Measurements from ENCODE around the gene CCNY. TPM values are rescaled to one million over a fixed set of nuclear protein-coding genes. Genes with fewer than 3 reads are reported as not detected.

The CCNY gene
- total RNA-seq, 2 experiments from 2014 or later = 42.2 to 48.8 TPM

DNA sequence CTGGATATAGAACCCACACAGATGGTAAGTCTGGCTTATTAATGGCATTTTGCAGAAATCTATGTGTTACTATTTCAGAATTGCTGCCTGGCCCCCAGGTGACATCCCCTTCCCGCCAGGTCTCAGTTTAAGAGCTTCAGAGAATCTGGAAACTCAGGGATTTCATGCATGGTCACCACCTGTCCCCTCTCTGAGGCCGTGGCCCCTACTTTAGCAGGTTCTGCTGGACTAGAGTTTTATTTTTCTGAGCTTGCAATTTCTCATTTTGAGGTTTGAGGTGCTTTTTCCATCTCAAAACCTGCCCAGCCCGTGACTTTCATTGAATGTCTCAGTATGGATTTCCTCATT, 244.1 kb downstream of the CCNY start:
- DNase-seq (no peak), ATAC-seq (no peak)
- TF ChIP-seq, protein P1, sequence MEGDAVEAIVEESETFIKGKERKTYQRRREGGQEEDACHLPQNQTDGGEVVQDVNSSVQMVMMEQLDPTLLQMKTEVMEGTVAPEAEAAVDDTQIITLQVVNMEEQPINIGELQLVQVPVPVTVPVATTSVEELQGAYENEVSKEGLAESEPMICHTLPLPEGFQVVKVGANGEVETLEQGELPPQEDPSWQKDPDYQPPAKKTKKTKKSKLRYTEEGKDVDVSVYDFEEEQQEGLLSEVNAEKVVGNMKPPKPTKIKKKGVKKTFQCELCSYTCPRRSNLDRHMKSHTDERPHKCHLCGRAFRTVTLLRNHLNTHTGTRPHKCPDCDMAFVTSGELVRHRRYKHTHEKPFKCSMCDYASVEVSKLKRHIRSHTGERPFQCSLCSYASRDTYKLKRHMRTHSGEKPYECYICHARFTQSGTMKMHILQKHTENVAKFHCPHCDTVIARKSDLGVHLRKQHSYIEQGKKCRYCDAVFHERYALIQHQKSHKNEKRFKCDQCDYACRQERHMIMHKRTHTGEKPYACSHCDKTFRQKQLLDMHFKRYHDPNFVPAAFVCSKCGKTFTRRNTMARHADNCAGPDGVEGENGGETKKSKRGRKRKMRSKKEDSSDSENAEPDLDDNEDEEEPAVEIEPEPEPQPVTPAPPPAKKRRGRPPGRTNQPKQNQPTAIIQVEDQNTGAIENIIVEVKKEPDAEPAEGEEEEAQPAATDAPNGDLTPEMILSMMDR (IDR thresholded peaks at IDR 0.05) = no peak
- CTCF ChIA-PET = interaction anchor here (1.5 kb wide), 1 partner anchor 31 kb away, joined by 3 read pairs; no protein-coding TSS in a partner anchor
- Mint-ChIP-seq H3K4me3 (no peak overlapping the region), H3K4me1 (ENCODE audit: low read depth) (no peaks in the 10 kb centered on the region), H3K36me3 (ENCODE audit: low read depth) (peaks cover 3% of the 10 kb centered on the region), H3K27me3 (peaks cover 4% of the 10 kb centered on the region), H3K27ac (no peak overlapping the region), H3K9me3 (peaks cover 7% of the 10 kb centered on the region)
- intact Hi-C loops (cut with micrococcal nuclease) = no loop called here
- POLR2A ChIA-PET = interaction anchor here (0.9 kb wide), 1 partner anchor 8 kb away, joined by 3 read pairs; no protein-coding TSS in a partner anchor

DNA sequence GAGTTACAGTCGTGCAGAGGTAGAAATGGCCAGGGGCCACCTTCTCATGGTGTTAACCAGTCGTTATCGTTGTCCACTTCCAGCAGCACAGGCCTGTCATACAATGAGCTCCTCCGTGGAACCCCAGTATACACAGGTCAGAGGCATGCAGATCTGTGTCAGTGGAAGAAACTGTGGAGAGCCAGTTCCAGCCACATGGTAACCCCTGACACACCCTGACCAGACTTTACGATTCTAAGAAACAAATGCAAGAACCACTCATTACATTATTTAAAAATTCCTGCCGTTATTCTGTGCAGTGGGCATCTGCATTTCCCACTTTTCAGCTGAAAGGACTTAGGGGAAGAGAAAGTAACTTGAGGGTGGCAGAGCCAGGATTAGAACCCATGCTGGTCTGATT, 245.3 kb downstream of the CCNY start:
- ChIA-PET CTCF (no interaction called here), POLR2A (no interaction called here)
- Mint-ChIP-seq H3K27ac (no peak overlapping the region), H3K4me1 (ENCODE audit: low read depth) (no peaks in the 10 kb centered on the region), H3K9me3 (peaks cover 6% of the 10 kb centered on the region), H3K36me3 (ENCODE audit: low read depth) (no peaks in the 10 kb centered on the region), H3K4me3 (no peak overlapping the region), H3K27me3 (peaks cover 6% of the 10 kb centered on the region)
- no peak for ATAC-seq
- DNase-seq = no peak
- TF ChIP-seq, protein P1 (IDR thresholded peaks at IDR 0.05) = no peak
- intact Hi-C loops (cut with micrococcal nuclease) = no loop called here

DNA sequence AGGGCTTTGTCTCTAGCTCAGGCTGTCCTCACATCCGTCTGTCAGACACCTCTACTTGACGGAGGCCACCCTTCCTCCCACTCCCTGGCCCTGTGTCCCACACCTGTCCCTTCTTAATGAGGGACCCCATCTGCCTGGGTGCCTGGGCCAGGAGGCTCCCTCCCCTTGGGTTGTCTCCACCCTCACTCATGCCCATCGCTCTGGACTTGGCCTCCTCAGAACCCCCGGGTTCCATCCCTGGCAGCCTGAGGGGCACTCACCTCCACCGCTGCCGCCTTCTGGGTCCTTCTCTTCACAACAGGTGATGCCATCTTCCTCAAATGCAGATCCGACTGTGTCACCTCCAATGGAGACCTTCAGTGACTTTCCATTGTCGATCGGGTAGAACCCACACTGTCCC, 248.6 kb downstream of the CCNY start:
- Mint-ChIP-seq H3K9me3 (no peaks in the 10 kb centered on the region), H3K36me3 (ENCODE audit: low read depth) (no peaks in the 10 kb centered on the region), H3K27ac (no peak overlapping the region), H3K4me3 (no peak overlapping the region), H3K27me3 (peaks cover 6% of the 10 kb centered on the region), H3K4me1 (ENCODE audit: low read depth) (no peaks in the 10 kb centered on the region)
- DNase-seq (no peak), ATAC-seq (no peak)
- CTCF ChIA-PET = interaction anchor here (1.8 kb wide), 1 partner anchor 22 kb away, joined by 8 read pairs; no protein-coding TSS in a partner anchor
- TF ChIP-seq, protein P1 (IDR thresholded peaks at IDR 0.05) = no peak
- POLR2A ChIA-PET = no interaction called here
- intact Hi-C loops (cut with micrococcal nuclease) = no loop called here

DNA sequence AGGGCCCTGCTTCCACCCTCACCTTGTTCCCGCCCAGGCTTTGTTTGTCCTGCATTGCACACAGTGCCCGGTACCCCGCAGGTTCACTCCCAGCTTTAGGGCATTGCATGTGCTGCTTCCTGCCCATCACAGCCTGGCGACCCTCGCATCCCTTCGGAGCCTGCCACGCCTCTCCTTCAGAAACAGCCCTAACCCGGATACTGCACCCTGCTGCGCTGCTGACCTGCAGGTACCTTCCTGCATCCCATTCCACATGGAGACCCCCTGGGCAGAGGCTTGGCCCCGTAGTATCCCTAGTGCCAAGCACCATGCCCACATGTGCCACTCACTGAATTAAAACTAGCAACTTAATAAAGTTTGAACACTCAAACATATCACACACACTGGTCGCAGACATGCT, 249.0 kb downstream of the CCNY start:
- intact Hi-C loops (cut with micrococcal nuclease) = no loop called here
- no peaks in the 10 kb centered on the region for H3K9me3 Mint-ChIP-seq
- no peak for DNase-seq
- ChIA-PET POLR2A (no interaction called here), CTCF (interaction anchor here (1.8 kb wide), 1 partner anchor 22 kb away, joined by 8 read pairs; no protein-coding TSS in a partner anchor)
- no peak for ATAC-seq
- no peaks in the 10 kb centered on the region for H3K36me3 Mint-ChIP-seq (ENCODE audit: low read depth)
- no peak overlapping the region for H3K27ac Mint-ChIP-seq
- H3K4me3 Mint-ChIP-seq = no peak overlapping the region
- TF ChIP-seq, protein P1 (IDR thresholded peaks at IDR 0.05) = no peak
- no peaks in the 10 kb centered on the region for H3K4me1 Mint-ChIP-seq (ENCODE audit: low read depth)
- peaks cover 6% of the 10 kb centered on the region for H3K27me3 Mint-ChIP-seq

DNA sequence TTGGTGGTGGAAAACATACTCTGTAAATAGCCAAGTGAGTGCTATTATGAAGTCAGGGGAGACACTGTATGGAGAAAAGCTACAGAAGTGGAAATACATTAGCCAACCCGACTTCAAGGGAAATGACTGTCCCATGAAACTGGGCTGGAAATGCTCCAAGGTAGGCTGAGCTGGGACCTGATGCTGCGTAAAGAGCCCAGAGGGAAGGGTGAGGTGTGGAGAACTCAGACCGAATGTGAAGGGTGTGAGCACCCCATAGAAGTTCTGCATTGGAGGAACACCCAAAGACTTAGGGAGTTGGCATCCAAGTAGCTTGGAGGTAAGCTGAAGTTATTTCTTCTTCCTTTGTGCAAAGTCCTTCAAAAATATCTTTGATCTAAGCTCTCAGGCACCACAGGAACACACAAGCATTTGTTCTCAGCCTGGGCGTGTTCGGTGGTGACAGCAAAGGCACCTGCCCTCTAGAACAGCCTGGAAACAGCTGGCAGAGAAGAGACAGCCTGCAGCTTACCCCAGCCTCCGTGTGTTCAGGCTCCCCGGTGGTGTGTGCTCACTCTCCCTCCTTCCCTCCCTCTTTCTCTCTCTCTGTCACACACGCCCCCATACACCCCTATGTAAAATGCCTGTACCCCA, 249.7 kb downstream of the CCNY start:
- Mint-ChIP-seq H3K36me3 (ENCODE audit: low read depth) (no peaks in the 10 kb centered on the region), H3K27me3 (peaks cover 8% of the 10 kb centered on the region), H3K4me3 (no peak overlapping the region), H3K4me1 (ENCODE audit: low read depth) (no peaks in the 10 kb centered on the region), H3K27ac (no peak overlapping the region), H3K9me3 (peaks cover 3% of the 10 kb centered on the region)
- TF ChIP-seq, protein P1 (IDR thresholded peaks at IDR 0.05) = no peak
- ChIA-PET POLR2A (no interaction called here), CTCF (no interaction called here)
- intact Hi-C loops (cut with micrococcal nuclease) = no loop called here
- ATAC-seq (no peak), DNase-seq (no peak)

All from activated CD8-positive, alpha-beta T cell treated with anti-CD3 and anti-CD28 coated beads for 36 hours (primary cell).